Neural cell (in vitro differentiated cells): ENCODE data around the gene SEC23IP. TPM values are rescaled to one million over a fixed set of nuclear protein-coding genes. Genes with fewer than 3 reads are reported as not detected.
A peak's percentile ranks its signal among the peaks of the same experiment; 100 is the strongest.

Experiments
- H2AFZ ChIP-seq: fragments of 200-600, 300-800 bp; sonication (generic), shearing (Covaris generic); 2 replicates; pipeline ENCODE4 v1.6.0; 2014; ENCODE audit warnings: low read depth, mild to moderate bottlenecking, antibody characterized with exemption, low read length, moderate library complexity
- H3F3A ChIP-seq: fragments of 200-600 bp; shearing (Covaris generic); 2 replicates; pipeline ENCODE4 v1.6.1; 2016; ENCODE audit warnings: mild to moderate bottlenecking, moderate library complexity, mixed read lengths, antibody characterized with exemption, low read length; ENCODE audit not compliant: insufficient read depth, poor library complexity, severe bottlenecking
- H3K27ac ChIP-seq: fragments of 200-600, 300-800 bp; sonication (generic), shearing (Covaris generic); 2 replicates; pipeline ENCODE4 v1.5.1; 2014; ENCODE audit warnings: mild to moderate bottlenecking, low read length, moderate library complexity
- H3K27me3 ChIP-seq: fragments of 300-800, 200-600 bp; sonication (generic), shearing (Covaris generic); 2 replicates; pipeline ENCODE4 v1.6.0; 2014; ENCODE audit warnings: mild to moderate bottlenecking, low read depth, low read length, moderate library complexity; ENCODE audit not compliant: insufficient read depth
- H3K36me3 ChIP-seq: fragments of 300-800, 200-600 bp; sonication (generic), shearing (Covaris generic); 2 replicates; pipeline ENCODE4 v1.5.1; 2014; ENCODE audit warnings: mild to moderate bottlenecking, antibody characterized with exemption, low read length, moderate library complexity; ENCODE audit not compliant: insufficient read depth
- H3K4me2 ChIP-seq: fragments of 300-800, 200-600 bp; sonication (generic), shearing (Covaris generic); 2 replicates; pipeline ENCODE4 v1.6.0; 2014; ENCODE audit warnings: mild to moderate bottlenecking, low read length
- H3K4me3 ChIP-seq: fragments of 300-800, 200-600 bp; sonication (generic), shearing (Covaris generic); 2 replicates; pipeline ENCODE4 v1.5.1; 2014; ENCODE audit warnings: mild to moderate bottlenecking, low read length, moderate library complexity
- H3K79me2 ChIP-seq: fragments of 200-600 bp; shearing (Covaris generic); replicated peaks from 2 replicates; pipeline ENCODE4 v1.6.0; 2014; ENCODE audit warnings: mild to moderate bottlenecking, low read length, moderate library complexity; ENCODE audit not compliant: insufficient read depth
- H3K9ac ChIP-seq: fragments of 300-800, 200-600 bp; sonication (generic), shearing (Covaris generic); 2 replicates; pipeline ENCODE4 v1.6.1; 2016; ENCODE audit warnings: mild to moderate bottlenecking, low read length, mixed read lengths
- H3K9me2 ChIP-seq: fragments of 200-600 bp; shearing (Covaris generic); 2 replicates; pipeline ENCODE4 v1.6.1; 2016; ENCODE audit warnings: mild to moderate bottlenecking, low read length, mixed read lengths; ENCODE audit not compliant: insufficient read depth
- H3K9me3 ChIP-seq: fragments of 200-600, 300-800 bp; sonication (generic), shearing (Covaris generic); 2 replicates; pipeline ENCODE4 v1.6.1; 2016; ENCODE audit warnings: mild to moderate bottlenecking, mixed run types, low read length, moderate library complexity, mixed read lengths
- H4K20me1 ChIP-seq: fragments of 200-600 bp; shearing (Covaris generic); 2 replicates; pipeline ENCODE4 v1.6.1; 2016; ENCODE audit warnings: mild to moderate bottlenecking, mixed run types; ENCODE audit not compliant: insufficient read depth
- EP300 ChIP-seq: fragments of 450-650 bp; conservative IDR thresholded peaks from 2 replicates; pipeline ENCODE4 v1.6.1; 2014; ENCODE audit warnings: antibody characterized with exemption, mild to moderate bottlenecking, moderate library complexity; ENCODE audit not compliant: poor library complexity, severe bottlenecking
- EZH2 ChIP-seq: fragments of 200-600, 300-800 bp; shearing (Covaris generic), sonication (generic); IDR thresholded peaks from 2 replicates; pipeline ENCODE4 v1.6.1; 2014; ENCODE audit warnings: antibody characterized with exemption, low read length, borderline replicate concordance, mild to moderate bottlenecking; ENCODE audit not compliant: insufficient read depth, poor library complexity, severe bottlenecking
- MXI1 ChIP-seq: fragments of 450-650 bp; conservative IDR thresholded peaks from 2 replicates; pipeline ENCODE4 v1.6.1; 2014; ENCODE audit warnings: antibody characterized with exemption, mild to moderate bottlenecking; ENCODE audit not compliant: poor library complexity, severe bottlenecking
- POLR2AphosphoS5 ChIP-seq: IDR thresholded peaks from 2 replicates; pipeline ENCODE4 v1.6.1; 2012
- RAD21 ChIP-seq: fragments of 450-650 bp; conservative IDR thresholded peaks from 2 replicates; pipeline ENCODE4 v1.6.1; 2014; ENCODE audit warnings: antibody characterized with exemption, mild to moderate bottlenecking, moderate library complexity
- SMC3 ChIP-seq: fragments of 450-650 bp; conservative IDR thresholded peaks from 2 replicates; pipeline ENCODE4 v1.6.1; 2014; ENCODE audit warnings: antibody characterized with exemption, mild to moderate bottlenecking, moderate library complexity; ENCODE audit not compliant: poor library complexity
- TAF1 ChIP-seq: IDR thresholded peaks from 2 replicates; pipeline ENCODE4 v1.6.1; 2012; ENCODE audit warnings: low read depth
- polyA plus RNA-seq: library from polyadenylated mRNA; depleted of rRNA; stranded (reverse); fragments of >200 nt; gene quantifications from 2 replicates; pipeline ENCODE4 v1.2.3, GENCODE V29; 2014
- TF ChIP-seq, protein P1 (sequence below): fragments of 450-650 bp; IDR thresholded peaks from 2 replicates; pipeline ENCODE4 v1.5.1; 2014; ENCODE audit warnings: antibody characterized with exemption, mild to moderate bottlenecking, moderate library complexity; ENCODE audit not compliant: poor library complexity, severe bottlenecking
- TF ChIP-seq, protein P2 (sequence below): IDR thresholded peaks from 2 replicates; pipeline ENCODE4 v1.6.1; 2012; ENCODE audit warnings: borderline replicate concordance

The SEC23IP gene
- polyA plus RNA-seq, 1 donor from 2014 or later: 13.8 TPM

DNA sequence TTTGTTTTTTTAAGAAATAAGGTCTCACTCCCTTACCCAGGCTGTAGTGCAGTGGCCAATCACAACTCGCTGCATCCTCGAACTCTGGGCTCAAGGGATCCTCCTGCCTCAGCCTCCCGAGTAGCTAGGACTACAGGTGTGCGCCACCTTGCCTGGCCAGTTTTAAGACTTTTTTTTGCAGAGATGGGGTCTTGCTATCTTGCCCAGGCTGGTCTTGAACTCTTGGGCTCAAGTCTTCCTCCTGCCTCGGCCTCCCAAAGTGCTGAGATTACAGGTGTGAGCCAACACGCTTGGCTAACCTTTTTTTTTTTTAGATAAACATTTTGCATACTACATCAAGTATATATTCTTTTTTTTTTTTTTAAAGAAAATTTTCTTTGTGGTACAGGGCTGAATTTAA is 18.2 kb downstream of the SEC23IP start:
- TF ChIP-seq, protein P1, sequence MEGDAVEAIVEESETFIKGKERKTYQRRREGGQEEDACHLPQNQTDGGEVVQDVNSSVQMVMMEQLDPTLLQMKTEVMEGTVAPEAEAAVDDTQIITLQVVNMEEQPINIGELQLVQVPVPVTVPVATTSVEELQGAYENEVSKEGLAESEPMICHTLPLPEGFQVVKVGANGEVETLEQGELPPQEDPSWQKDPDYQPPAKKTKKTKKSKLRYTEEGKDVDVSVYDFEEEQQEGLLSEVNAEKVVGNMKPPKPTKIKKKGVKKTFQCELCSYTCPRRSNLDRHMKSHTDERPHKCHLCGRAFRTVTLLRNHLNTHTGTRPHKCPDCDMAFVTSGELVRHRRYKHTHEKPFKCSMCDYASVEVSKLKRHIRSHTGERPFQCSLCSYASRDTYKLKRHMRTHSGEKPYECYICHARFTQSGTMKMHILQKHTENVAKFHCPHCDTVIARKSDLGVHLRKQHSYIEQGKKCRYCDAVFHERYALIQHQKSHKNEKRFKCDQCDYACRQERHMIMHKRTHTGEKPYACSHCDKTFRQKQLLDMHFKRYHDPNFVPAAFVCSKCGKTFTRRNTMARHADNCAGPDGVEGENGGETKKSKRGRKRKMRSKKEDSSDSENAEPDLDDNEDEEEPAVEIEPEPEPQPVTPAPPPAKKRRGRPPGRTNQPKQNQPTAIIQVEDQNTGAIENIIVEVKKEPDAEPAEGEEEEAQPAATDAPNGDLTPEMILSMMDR: no peak
- TF ChIP-seq SMC3: no peak
- TF ChIP-seq TAF1: no peak
- H3K9ac ChIP-seq: no peak overlapping the region
- no peak overlapping the region for H3K4me3 ChIP-seq
- no peaks in the 10 kb centered on the region for H3K9me2 ChIP-seq
- no peak overlapping the region for H3K27ac ChIP-seq
- H3K36me3 ChIP-seq: no peaks in the 10 kb centered on the region
- no peaks in the 10 kb centered on the region for H3K27me3 ChIP-seq
- H3K4me2 ChIP-seq: no peak overlapping the region
- no peaks in the 10 kb centered on the region for H3K79me2 ChIP-seq
- H3F3A ChIP-seq: no peaks in the 10 kb centered on the region
- no peaks in the 10 kb centered on the region for H3K9me3 ChIP-seq
- H2AFZ ChIP-seq: no peak overlapping the region
- H4K20me1 ChIP-seq: no peaks in the 10 kb centered on the region

DNA sequence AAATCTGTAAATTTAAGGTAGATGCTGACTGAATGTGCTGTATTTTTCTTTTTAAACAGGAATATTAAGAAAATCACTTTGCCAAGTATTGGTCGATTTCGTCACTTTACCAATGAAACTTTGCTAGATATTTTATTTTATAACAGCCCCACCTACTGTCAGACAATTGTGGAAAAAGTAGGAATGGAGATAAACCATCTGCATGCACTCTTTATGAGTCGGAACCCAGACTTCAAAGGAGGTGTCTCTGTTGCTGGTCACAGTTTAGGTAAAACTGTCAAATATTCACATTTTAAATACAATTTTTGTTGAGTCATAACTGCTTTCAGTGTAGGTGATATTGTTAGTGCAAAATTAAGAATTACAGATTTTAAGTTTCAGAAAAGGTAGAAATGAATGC is 25.2 kb downstream of the SEC23IP start:
- TF ChIP-seq RAD21 (peak; percentile 35), MXI1 (no peak), SMC3 (peak; percentile 32)
- Histone ChIP-seq H3K79me2 (no peaks in the 10 kb centered on the region), H3K27ac (no peak overlapping the region), H3K9ac (no peak overlapping the region), H4K20me1 (no peaks in the 10 kb centered on the region), H2AFZ (no peak overlapping the region), H3K4me3 (no peak overlapping the region), H3F3A (no peaks in the 10 kb centered on the region), H3K36me3 (peaks cover 5% of the 10 kb centered on the region), H3K4me2 (no peak overlapping the region), H3K9me3 (no peaks in the 10 kb centered on the region), H3K27me3 (no peaks in the 10 kb centered on the region), H3K9me2 (no peaks in the 10 kb centered on the region)

- H3K27ac ChIP-seq: no peak overlapping the region
- no peak overlapping the region for H3K9ac ChIP-seq
- no peaks in the 10 kb centered on the region for H3K9me3 ChIP-seq
- H3K9me2 ChIP-seq: no peaks in the 10 kb centered on the region
- H3F3A ChIP-seq: no peaks in the 10 kb centered on the region
- peaks cover 5% of the 10 kb centered on the region for H3K36me3 ChIP-seq
- no peaks in the 10 kb centered on the region for H3K79me2 ChIP-seq
- no peak overlapping the region for H3K4me2 ChIP-seq
- H2AFZ ChIP-seq: no peak overlapping the region
- H3K4me3 ChIP-seq: no peak overlapping the region
- no peaks in the 10 kb centered on the region for H4K20me1 ChIP-seq
- no peaks in the 10 kb centered on the region for H3K27me3 ChIP-seq
- TF ChIP-seq TAF1 (no peak), SMC3 (no peak), RAD21 (no peak), EZH2 (no peak)
Measured at GRCh38 chr10:119919271-119919670, 26.7 kb downstream of the SEC23IP start.

DNA sequence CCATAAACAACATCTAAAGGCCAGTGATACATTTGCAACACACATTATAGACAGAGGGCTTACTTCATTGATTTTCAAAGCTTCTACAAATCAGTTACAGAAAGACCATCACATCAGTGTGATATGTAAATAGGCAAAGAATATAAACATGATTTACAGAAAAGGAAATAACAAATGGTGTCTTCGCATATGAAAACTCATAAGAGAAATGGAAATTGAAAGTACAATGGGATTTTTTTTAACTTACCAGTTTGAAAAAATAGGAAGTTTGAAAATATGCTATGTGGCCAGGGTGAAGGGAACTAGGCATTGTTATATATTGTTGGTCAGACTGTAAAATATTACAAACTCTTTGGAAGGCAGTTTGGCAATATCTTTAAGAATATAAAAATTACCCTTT is 27.3 kb downstream of the SEC23IP start:
- Histone ChIP-seq H3K27ac (no peak overlapping the region), H4K20me1 (no peaks in the 10 kb centered on the region), H3K9me3 (no peaks in the 10 kb centered on the region), H3K27me3 (no peaks in the 10 kb centered on the region), H3K36me3 (peaks cover 5% of the 10 kb centered on the region), H2AFZ (no peak overlapping the region), H3K4me3 (no peak overlapping the region), H3K4me2 (no peak overlapping the region), H3K79me2 (no peaks in the 10 kb centered on the region), H3F3A (no peaks in the 10 kb centered on the region), H3K9ac (no peak overlapping the region), H3K9me2 (no peaks in the 10 kb centered on the region)
- TF ChIP-seq SMC3: no peak
- TF ChIP-seq EZH2: no peak
- TF ChIP-seq POLR2AphosphoS5: no peak
- TF ChIP-seq EP300: no peak
- TF ChIP-seq MXI1: no peak
- TF ChIP-seq, protein P2, sequence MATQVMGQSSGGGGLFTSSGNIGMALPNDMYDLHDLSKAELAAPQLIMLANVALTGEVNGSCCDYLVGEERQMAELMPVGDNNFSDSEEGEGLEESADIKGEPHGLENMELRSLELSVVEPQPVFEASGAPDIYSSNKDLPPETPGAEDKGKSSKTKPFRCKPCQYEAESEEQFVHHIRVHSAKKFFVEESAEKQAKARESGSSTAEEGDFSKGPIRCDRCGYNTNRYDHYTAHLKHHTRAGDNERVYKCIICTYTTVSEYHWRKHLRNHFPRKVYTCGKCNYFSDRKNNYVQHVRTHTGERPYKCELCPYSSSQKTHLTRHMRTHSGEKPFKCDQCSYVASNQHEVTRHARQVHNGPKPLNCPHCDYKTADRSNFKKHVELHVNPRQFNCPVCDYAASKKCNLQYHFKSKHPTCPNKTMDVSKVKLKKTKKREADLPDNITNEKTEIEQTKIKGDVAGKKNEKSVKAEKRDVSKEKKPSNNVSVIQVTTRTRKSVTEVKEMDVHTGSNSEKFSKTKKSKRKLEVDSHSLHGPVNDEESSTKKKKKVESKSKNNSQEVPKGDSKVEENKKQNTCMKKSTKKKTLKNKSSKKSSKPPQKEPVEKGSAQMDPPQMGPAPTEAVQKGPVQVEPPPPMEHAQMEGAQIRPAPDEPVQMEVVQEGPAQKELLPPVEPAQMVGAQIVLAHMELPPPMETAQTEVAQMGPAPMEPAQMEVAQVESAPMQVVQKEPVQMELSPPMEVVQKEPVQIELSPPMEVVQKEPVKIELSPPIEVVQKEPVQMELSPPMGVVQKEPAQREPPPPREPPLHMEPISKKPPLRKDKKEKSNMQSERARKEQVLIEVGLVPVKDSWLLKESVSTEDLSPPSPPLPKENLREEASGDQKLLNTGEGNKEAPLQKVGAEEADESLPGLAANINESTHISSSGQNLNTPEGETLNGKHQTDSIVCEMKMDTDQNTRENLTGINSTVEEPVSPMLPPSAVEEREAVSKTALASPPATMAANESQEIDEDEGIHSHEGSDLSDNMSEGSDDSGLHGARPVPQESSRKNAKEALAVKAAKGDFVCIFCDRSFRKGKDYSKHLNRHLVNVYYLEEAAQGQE: no peak
- TF ChIP-seq RAD21: no peak
- TF ChIP-seq, protein P1: no peak
- no peak for TF ChIP-seq TAF1
